ENCODE measurements around the gene SELL.
"Not testable (repeated sequence)": the region's sequence is repeated elsewhere in the genome, so short reads cannot be mapped to it uniquely, and the experiment has no call there.

Gene SELL

DNA sequence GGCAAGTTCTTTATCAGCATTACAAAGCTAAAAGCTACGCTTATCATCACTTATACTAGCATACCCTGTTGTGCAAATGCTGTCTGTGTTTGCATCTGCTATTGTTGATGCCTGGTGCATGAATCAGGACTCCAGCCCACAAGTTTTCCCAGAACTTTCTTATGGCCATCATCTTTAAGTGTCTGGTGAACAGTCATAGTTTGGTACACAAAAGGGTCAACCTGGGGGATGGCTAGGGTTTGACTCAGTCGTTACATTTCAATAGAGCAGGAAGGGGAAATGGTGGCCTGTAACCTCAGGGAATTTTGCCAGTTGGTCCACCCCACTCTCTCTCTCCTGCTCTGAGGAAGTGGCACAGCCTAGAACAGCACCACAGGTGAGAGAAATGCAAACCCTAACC is 35.4 kb downstream of the SELL start:
- TF ChIP-seq, protein P1, sequence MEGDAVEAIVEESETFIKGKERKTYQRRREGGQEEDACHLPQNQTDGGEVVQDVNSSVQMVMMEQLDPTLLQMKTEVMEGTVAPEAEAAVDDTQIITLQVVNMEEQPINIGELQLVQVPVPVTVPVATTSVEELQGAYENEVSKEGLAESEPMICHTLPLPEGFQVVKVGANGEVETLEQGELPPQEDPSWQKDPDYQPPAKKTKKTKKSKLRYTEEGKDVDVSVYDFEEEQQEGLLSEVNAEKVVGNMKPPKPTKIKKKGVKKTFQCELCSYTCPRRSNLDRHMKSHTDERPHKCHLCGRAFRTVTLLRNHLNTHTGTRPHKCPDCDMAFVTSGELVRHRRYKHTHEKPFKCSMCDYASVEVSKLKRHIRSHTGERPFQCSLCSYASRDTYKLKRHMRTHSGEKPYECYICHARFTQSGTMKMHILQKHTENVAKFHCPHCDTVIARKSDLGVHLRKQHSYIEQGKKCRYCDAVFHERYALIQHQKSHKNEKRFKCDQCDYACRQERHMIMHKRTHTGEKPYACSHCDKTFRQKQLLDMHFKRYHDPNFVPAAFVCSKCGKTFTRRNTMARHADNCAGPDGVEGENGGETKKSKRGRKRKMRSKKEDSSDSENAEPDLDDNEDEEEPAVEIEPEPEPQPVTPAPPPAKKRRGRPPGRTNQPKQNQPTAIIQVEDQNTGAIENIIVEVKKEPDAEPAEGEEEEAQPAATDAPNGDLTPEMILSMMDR (IDR thresholded peaks at IDR 0.05; ENCODE audit: insufficient read depth, low read length): no peak
- TF ChIP-seq GABPA (IDR thresholded peaks at IDR 0.05; ENCODE audit: low read depth) (no peak), SPI1 (IDR thresholded peaks at IDR 0.05; ENCODE audit: borderline replicate concordance, low read depth) (no peak), POLR2AphosphoS5 (IDR thresholded peaks at IDR 0.05; ENCODE audit: low read depth) (no peak)
- TF ChIP-seq, protein P2, sequence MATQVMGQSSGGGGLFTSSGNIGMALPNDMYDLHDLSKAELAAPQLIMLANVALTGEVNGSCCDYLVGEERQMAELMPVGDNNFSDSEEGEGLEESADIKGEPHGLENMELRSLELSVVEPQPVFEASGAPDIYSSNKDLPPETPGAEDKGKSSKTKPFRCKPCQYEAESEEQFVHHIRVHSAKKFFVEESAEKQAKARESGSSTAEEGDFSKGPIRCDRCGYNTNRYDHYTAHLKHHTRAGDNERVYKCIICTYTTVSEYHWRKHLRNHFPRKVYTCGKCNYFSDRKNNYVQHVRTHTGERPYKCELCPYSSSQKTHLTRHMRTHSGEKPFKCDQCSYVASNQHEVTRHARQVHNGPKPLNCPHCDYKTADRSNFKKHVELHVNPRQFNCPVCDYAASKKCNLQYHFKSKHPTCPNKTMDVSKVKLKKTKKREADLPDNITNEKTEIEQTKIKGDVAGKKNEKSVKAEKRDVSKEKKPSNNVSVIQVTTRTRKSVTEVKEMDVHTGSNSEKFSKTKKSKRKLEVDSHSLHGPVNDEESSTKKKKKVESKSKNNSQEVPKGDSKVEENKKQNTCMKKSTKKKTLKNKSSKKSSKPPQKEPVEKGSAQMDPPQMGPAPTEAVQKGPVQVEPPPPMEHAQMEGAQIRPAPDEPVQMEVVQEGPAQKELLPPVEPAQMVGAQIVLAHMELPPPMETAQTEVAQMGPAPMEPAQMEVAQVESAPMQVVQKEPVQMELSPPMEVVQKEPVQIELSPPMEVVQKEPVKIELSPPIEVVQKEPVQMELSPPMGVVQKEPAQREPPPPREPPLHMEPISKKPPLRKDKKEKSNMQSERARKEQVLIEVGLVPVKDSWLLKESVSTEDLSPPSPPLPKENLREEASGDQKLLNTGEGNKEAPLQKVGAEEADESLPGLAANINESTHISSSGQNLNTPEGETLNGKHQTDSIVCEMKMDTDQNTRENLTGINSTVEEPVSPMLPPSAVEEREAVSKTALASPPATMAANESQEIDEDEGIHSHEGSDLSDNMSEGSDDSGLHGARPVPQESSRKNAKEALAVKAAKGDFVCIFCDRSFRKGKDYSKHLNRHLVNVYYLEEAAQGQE (IDR thresholded peaks at IDR 0.05; ENCODE audit: insufficient replicate concordance, low read depth): no peak
- no peak for DNase-seq (ENCODE audit: low read depth in 1 of 2, low spot score in 1 of 2)
- no peaks in the 10 kb centered on the region for H3K27me3 ChIP-seq (ENCODE audit: insufficient read depth, poor library complexity, severe bottlenecking)
- H3K4me3 ChIP-seq (replicated peaks; ENCODE audit: insufficient read depth, low read length): no peak overlapping the region
- no peak overlapping the region for H3K27ac ChIP-seq (replicated peaks)

DNA sequence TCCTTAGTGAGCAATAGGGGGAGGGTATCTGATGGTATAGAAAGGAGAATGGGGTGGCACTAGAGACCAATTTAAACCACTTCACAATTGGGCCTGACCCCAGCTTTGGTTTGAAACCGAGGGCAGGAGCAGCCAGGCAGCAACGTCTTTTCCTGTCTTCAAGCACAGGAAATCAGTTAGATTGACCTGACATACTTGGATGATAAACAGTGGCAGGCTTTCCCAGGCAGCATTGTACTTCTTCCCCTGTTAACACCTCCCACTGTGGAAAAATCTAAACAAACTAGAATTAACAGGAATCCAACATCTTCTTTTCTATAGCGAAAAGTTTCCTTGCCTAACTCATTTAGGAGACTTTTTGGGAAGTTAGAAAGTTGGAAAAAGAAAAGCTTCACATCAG is 40.6 kb downstream of the SELL start:
- no peaks in the 10 kb centered on the region for H3K27me3 ChIP-seq (ENCODE audit: insufficient read depth, poor library complexity, severe bottlenecking)
- no peak overlapping the region for H3K27ac ChIP-seq (replicated peaks)
- H3K4me3 ChIP-seq (replicated peaks; ENCODE audit: insufficient read depth, low read length): no peak overlapping the region
- TF ChIP-seq GABPA (IDR thresholded peaks at IDR 0.05; ENCODE audit: low read depth): no peak
- no peak for TF ChIP-seq POLR2AphosphoS5 (IDR thresholded peaks at IDR 0.05; ENCODE audit: low read depth)
- TF ChIP-seq SPI1 (IDR thresholded peaks at IDR 0.05; ENCODE audit: borderline replicate concordance, low read depth): no peak
- TF ChIP-seq, protein P2 (IDR thresholded peaks at IDR 0.05; ENCODE audit: insufficient replicate concordance, low read depth): no peak
- TF ChIP-seq, protein P1 (IDR thresholded peaks at IDR 0.05; ENCODE audit: insufficient read depth, low read length): no peak
- no peak for DNase-seq (ENCODE audit: low read depth in 1 of 2, low spot score in 1 of 2)

DNA sequence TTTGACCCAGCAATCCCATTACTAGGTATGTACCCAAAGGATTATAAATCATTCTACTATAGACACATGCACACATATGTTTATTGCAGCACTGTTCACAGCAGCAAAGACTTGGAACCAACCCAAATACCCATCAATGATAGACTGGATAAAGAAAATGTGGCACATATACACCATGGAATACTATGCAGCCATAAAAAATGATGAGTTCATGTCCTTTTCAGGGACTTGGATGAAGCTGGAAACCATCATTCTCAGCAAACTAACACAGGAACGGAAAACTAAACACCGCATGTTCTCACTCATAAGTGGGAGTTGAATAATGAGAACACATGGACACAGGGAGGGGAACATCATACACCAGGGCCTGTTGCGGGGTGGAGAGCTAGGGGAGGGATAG is 41.2 kb downstream of the SELL start:
- DNase-seq (ENCODE audit: low read depth in 1 of 2, low spot score in 1 of 2): not testable (repeated sequence)

DNA sequence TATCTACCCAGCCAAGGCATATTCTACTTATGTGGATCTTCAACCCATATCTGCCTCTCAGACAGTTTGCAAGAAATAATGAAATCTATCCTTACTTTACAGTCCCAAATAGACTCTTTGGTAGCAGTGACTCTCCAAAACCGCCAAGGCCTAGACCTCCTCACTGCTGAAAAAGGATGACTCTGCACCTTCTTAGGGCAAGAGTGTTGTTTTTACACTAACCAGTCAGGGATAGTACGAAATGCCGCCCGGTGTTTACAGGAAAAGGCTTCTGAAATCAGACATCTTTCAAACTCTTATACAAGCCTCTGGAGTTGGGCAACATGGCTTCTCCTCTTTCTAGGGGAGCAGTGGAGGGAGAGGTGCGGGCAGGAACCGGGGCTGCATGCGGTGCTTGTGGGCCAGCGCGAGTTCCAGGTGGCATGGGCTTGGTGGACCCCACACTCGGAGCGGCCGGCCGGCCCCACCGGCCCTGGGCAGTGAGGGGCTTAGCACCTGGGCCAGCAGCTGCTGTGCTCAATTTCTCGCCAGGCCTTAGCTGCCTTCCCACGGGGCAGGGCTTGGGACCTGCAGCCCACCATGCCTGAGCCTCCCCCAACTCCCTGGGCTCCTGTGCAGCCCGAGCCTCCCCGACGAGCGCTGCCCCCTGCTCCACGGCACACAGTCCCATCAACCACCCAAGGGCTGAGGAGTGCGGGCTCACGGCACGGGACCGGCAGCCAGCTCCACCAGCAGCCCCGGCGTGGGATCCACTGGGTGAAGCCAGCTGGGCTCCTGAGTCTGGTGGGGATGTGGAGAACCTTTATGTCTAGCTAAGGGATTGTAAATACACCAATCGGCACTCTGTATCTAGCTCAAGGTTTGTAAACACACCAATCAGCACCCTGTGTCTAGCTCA is 43.5 kb downstream of the SELL start:
- H3K4me3 ChIP-seq (replicated peaks; ENCODE audit: insufficient read depth, low read length); H3K27ac ChIP-seq (replicated peaks); DNase-seq (ENCODE audit: low read depth in 1 of 2, low spot score in 1 of 2); H3K27me3 ChIP-seq (ENCODE audit: insufficient read depth, poor library complexity, severe bottlenecking): not testable (repeated sequence)

More for the DNA sequence above, 41.2 kb downstream of the SELL start:
- H3K27ac ChIP-seq (replicated peaks); H3K4me3 ChIP-seq (replicated peaks; ENCODE audit: insufficient read depth, low read length); H3K27me3 ChIP-seq (ENCODE audit: insufficient read depth, poor library complexity, severe bottlenecking): not testable (repeated sequence)

DNA sequence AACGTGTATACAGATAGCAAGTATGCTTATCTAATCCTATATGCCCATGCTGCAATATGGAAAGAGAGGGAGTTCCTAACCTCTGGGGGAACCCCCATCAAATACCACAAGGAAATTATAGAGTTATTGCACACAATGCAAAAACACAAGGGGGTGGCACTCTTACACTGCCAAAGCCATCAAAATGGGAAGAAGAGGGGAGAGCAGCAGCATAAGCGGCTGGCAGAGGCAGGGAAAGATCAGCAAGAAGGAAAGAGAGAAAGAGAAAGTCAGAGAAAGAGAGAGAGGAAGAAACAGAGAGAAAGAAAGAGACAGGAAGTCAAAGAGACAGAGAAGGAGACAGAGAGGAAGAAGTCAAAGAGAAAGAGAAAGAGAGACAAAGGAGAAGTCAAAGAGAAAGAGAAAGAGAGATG is 44.2 kb downstream of the SELL start:
- H3K27ac ChIP-seq (replicated peaks); H3K4me3 ChIP-seq (replicated peaks; ENCODE audit: insufficient read depth, low read length); DNase-seq (ENCODE audit: low read depth in 1 of 2, low spot score in 1 of 2); H3K27me3 ChIP-seq (ENCODE audit: insufficient read depth, poor library complexity, severe bottlenecking): not testable (repeated sequence)
- TF ChIP-seq SPI1 (IDR thresholded peaks at IDR 0.05; ENCODE audit: borderline replicate concordance, low read depth): 0 out of 2 replicates have a peak, but pooled peaks have one; percentile 1

DNA sequence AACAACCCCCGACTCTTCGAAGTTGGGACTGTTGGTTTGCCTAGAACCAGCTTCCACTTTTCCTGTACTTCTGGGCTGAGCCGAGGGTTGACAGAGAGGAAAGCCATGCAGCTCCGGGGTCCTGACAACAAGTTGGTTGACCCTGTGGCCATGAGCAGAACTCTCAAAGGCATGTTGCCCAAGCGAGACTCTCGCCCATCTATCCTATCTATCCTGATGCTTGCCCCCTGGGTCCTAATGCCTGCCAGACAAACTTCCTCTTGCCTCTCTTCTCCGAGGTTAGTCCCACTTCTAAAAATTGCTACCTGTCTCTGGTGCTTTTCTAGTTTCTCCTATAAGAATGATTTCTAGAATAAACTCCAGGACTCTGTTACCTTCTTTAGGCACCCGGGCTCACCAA is 48.7 kb downstream of the SELL start:
- H3K27ac ChIP-seq (replicated peaks); H3K27me3 ChIP-seq (ENCODE audit: insufficient read depth, poor library complexity, severe bottlenecking); H3K4me3 ChIP-seq (replicated peaks; ENCODE audit: insufficient read depth, low read length): not testable (repeated sequence)
- DNase-seq (ENCODE audit: low read depth in 1 of 2, low spot score in 1 of 2): peak in 1 of 2 experiments; percentile 11

DNA sequence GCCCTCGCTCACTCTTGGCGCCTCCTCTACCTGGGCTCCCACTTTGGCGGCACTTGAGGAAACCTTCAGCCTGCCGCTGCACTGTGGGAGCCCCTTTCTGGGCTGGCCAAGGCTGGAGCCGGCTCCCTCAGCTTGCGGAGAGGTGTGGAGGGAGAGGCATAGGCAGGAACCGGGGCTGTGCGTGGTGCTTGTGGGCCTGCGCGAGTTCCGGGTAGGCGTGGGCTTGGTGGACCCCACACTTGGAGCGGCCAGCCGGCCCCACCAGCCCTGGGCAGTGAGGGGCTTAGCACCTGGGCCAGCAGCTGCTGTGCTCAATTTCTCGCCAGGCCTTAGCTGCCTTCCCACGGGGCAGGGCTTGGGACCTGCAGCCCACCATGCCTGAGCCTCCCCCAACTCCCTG is 50.4 kb downstream of the SELL start:
- DNase-seq (ENCODE audit: low read depth in 1 of 2, low spot score in 1 of 2); H3K27ac ChIP-seq (replicated peaks); H3K27me3 ChIP-seq (ENCODE audit: insufficient read depth, poor library complexity, severe bottlenecking); H3K4me3 ChIP-seq (replicated peaks; ENCODE audit: insufficient read depth, low read length): not testable (repeated sequence)

DNA sequence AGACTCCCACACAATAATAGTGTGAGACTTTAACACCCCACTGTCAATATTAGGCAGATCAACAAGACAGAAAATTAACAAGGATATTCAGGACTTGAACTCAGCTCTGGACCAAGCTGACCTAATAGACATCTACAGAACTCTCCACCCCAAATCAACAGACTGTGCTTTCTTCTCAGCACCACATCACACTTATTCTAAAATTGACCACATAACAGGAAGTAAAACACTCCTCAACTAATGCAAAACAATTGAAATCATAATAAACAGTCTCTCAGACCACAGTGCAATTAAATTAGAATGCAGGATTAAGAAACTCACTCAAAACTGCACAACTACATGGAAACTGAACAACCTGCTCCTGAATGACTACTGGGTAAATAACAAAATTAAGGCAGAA is 52.6 kb downstream of the SELL start:
- H3K27ac ChIP-seq (replicated peaks); H3K27me3 ChIP-seq (ENCODE audit: insufficient read depth, poor library complexity, severe bottlenecking); H3K4me3 ChIP-seq (replicated peaks; ENCODE audit: insufficient read depth, low read length); DNase-seq (ENCODE audit: low read depth in 1 of 2, low spot score in 1 of 2): not testable (repeated sequence)
